ENCODE results near the gene GYPE.
"Not testable (repeated sequence)": the region's sequence is repeated elsewhere in the genome, so short reads cannot be mapped to it uniquely, and the experiment has no call there.

DNA sequence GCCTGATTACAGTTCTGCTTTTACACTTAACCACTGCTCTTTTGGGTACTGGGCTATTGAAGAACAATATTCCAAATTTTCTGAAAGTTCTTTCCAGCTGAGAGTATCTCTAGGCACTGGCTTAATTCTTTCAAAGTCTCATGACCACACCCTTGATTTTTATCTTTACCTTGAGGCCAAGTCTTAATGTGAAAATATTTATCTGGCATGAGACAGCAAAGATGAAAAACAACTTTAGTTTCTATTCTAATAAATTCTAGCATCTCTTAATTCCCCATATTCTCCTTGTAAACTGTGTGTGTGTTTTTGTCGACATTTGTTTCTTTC is 61.9 kb downstream of the GYPE start:
- TF ChIP-seq EZH2 (IDR thresholded peaks at IDR 0.05; ENCODE audit: insufficient read depth, poor library complexity, severe bottlenecking); EZH2phosphoT487 (IDR thresholded peaks at IDR 0.05; ENCODE audit: insufficient read depth, low read depth): not testable (repeated sequence)
